ENCODE data around the gene MUC6.

The MUC6 gene

DNA sequence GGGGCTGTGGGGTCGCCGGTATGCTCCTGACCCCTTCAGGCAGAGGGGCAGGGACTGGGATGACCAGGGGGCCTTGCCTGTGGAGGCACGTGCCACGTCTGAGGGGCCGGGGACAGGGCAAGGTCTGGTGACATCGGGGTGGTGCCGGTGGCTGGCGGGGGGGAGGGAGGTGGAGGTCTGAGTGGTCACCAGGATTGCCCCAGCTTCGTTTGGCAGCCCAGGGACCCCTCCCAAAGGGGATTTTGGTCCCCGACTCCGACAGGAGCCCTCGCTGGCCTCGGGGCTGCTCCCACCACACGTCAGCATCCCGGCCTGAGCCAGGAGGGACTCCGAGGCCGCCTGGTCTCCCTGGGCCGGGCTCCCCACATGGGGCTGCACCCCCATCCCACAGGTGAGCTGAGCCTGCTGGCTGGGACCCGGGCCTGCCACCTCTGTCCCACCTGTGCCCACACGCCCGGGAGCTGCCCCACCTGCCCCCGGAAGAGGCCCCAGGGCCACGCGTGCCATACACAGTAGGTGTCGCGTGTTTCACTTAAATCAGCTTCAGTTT lies 1.1 kb upstream of the MUC6 start:
- TF ChIP-seq, protein P1, sequence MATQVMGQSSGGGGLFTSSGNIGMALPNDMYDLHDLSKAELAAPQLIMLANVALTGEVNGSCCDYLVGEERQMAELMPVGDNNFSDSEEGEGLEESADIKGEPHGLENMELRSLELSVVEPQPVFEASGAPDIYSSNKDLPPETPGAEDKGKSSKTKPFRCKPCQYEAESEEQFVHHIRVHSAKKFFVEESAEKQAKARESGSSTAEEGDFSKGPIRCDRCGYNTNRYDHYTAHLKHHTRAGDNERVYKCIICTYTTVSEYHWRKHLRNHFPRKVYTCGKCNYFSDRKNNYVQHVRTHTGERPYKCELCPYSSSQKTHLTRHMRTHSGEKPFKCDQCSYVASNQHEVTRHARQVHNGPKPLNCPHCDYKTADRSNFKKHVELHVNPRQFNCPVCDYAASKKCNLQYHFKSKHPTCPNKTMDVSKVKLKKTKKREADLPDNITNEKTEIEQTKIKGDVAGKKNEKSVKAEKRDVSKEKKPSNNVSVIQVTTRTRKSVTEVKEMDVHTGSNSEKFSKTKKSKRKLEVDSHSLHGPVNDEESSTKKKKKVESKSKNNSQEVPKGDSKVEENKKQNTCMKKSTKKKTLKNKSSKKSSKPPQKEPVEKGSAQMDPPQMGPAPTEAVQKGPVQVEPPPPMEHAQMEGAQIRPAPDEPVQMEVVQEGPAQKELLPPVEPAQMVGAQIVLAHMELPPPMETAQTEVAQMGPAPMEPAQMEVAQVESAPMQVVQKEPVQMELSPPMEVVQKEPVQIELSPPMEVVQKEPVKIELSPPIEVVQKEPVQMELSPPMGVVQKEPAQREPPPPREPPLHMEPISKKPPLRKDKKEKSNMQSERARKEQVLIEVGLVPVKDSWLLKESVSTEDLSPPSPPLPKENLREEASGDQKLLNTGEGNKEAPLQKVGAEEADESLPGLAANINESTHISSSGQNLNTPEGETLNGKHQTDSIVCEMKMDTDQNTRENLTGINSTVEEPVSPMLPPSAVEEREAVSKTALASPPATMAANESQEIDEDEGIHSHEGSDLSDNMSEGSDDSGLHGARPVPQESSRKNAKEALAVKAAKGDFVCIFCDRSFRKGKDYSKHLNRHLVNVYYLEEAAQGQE (IDR thresholded peaks at IDR 0.05; ENCODE audit: insufficient read depth in 1 of 2, low read depth in 2 of 2, low read length in 2 of 2), result no peak
- no peak for TF ChIP-seq SIN3A (IDR thresholded peaks at IDR 0.05; ENCODE audit: borderline replicate concordance, insufficient read depth, low read length)
- no peak for TF ChIP-seq POLR2AphosphoS5 (IDR thresholded peaks at IDR 0.05; ENCODE audit: low read depth, low read length)
- no peak for TF ChIP-seq FOXP2 (optimal IDR thresholded peaks at IDR 0.05; ENCODE audit: borderline replicate concordance, extremely low read depth, extremely low read length, insufficient read depth)
- no peak for TF ChIP-seq TAF1 (IDR thresholded peaks at IDR 0.05; ENCODE audit: borderline replicate concordance, insufficient read depth, low read length)

DNA sequence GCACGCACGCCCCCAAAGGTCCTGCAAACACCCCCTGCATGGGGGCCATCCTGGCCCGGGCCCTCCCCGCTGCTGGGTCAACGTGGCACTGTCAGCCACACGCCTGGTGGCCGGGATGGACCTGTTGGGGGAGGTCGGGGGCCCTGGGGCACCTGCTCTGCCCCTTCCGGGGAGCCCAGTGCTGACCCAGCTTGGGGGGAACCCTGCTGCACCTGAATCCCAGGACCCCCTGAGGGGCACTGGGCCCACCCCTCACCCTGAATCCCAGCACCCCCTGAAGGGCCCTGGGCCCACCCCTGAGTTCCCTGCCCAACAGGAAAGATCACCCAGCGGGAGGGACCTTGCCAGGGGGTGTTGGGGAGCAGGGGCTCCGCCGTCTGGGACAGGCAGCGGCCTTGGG lies 413 bp upstream of the MUC6 start:
- no peak for TF ChIP-seq SIN3A (IDR thresholded peaks at IDR 0.05; ENCODE audit: borderline replicate concordance, insufficient read depth, low read length)
- TF ChIP-seq, protein P1 (IDR thresholded peaks at IDR 0.05; ENCODE audit: insufficient read depth in 1 of 2, low read depth in 2 of 2, low read length in 2 of 2), result no peak
- no peak for TF ChIP-seq POLR2AphosphoS5 (IDR thresholded peaks at IDR 0.05; ENCODE audit: low read depth, low read length)
- TF ChIP-seq FOXP2 (optimal IDR thresholded peaks at IDR 0.05; ENCODE audit: borderline replicate concordance, extremely low read depth, extremely low read length, insufficient read depth), result no peak
- no peak for TF ChIP-seq TAF1 (IDR thresholded peaks at IDR 0.05; ENCODE audit: borderline replicate concordance, insufficient read depth, low read length)

DNA sequence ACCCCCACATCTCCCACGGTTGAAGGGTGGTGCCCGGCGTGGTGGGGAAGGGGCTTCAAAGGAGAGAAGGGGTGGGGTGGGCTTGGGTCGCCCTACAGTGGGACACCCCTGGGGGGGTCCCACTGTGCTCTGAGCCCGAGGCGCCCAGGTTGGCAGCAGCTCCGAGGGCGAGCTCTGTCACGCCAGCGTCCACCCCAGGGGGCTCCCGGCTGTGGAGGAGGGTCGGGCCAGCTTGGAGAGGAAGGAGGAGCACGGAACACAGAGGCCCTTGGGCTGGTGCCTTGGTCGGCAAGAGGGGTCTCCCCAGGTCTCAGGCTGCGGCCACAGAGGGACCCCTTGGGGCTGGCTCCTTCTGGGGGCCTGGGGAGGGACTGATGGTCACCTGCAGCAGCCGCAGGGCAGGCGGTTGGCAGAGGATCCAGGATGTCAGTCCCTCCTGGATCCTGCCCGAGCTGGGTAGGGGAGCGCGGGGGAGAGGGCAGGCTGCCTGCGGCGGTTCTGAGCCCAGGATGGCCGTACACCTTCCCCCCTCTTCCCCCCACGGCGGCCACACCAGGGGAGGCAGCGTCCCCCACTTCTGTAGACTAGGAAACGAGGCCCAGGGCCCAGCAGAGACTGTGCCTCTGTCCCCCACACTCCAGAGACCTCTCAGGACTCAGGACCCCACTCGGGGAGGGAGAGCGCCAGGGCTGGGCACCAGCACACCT lies 788 bp downstream of the MUC6 start:
- TF ChIP-seq, protein P1 (IDR thresholded peaks at IDR 0.05; ENCODE audit: insufficient read depth in 1 of 2, low read depth in 2 of 2, low read length in 2 of 2), result no peak
- no peak for TF ChIP-seq SIN3A (IDR thresholded peaks at IDR 0.05; ENCODE audit: borderline replicate concordance, insufficient read depth, low read length)
- TF ChIP-seq TAF1 (IDR thresholded peaks at IDR 0.05; ENCODE audit: borderline replicate concordance, insufficient read depth, low read length), result no peak
- TF ChIP-seq FOXP2 (optimal IDR thresholded peaks at IDR 0.05; ENCODE audit: borderline replicate concordance, extremely low read depth, extremely low read length, insufficient read depth), result no peak
- no peak for TF ChIP-seq POLR2AphosphoS5 (IDR thresholded peaks at IDR 0.05; ENCODE audit: low read depth, low read length)

DNA sequence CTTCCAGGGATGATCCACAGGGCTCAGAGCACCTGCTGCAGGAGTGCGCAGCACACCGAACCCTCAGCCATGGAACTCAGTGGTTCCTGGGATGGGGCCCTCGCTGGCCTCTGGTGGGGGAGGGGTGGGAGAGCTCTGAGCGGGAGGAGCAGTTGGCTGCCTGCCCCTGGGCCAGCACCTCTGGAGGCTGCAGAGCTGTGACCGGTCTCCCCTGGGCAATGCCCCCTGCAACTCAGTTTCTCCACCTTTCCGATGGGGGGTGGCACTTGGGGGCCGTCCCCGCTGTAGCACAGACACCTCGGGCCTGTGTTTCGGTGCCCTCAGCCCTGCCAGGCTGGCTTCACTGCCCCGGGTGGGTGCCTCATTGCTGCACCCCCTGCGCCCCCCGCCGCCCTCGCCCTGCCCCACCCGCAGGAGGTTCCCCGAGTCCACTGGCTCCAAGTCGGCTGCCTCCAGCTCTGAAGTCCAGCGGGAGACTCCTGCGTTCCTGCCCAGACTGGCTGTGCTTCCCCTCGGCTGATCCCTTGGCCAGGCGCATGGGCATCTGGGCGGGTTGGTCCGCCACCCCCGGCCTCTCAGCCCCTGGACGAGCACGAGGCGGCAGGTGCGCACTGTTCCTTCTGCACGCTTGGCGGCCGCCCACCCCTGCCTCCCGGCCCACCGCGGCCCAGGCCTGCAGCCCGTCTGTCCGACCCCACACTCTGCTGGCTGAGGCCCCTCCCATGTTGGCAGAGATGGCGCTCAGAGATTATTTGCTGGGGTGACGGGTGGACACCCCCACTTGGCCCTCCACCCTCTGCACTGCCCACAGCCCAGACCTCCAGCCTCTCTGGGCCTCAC lies 1.8 kb downstream of the MUC6 start:
- TF ChIP-seq SIN3A (IDR thresholded peaks at IDR 0.05; ENCODE audit: borderline replicate concordance, insufficient read depth, low read length), result no peak
- TF ChIP-seq TAF1 (IDR thresholded peaks at IDR 0.05; ENCODE audit: borderline replicate concordance, insufficient read depth, low read length), result no peak
- TF ChIP-seq, protein P1 (IDR thresholded peaks at IDR 0.05; ENCODE audit: insufficient read depth in 1 of 2, low read depth in 2 of 2, low read length in 2 of 2), result no peak
- no peak for TF ChIP-seq FOXP2 (optimal IDR thresholded peaks at IDR 0.05; ENCODE audit: borderline replicate concordance, extremely low read depth, extremely low read length, insufficient read depth)
- TF ChIP-seq POLR2AphosphoS5 (IDR thresholded peaks at IDR 0.05; ENCODE audit: low read depth, low read length), result no peak

Measured in PFSK-1 (cell line).